ENCODE measurements around the gene PRKCE. TPM values are rescaled to one million over a fixed set of nuclear protein-coding genes. Genes with fewer than 3 reads are reported as not detected.

The PRKCE gene
- total RNA-seq, 1 experiment from 2014 or later = 1.3 TPM

- Mint-ChIP-seq H3K27ac (no peak overlapping the region), H3K4me3 (no peak overlapping the region), H3K27me3 (ENCODE audit: low read depth) (peaks cover 4% of the 10 kb centered on the region; the same call in 1 of the 2 replicates), H3K9me3 (no peaks in the 10 kb centered on the region), H3K36me3 (ENCODE audit: insufficient read depth in 1 of 3, low read depth in 3 of 3) (no peaks in the 10 kb centered on the region), H3K4me1 (peaks cover 4 to 5% of the 10 kb centered on the region in 2 experiments)
- Histone ChIP-seq H2BK120ac (ENCODE audit: low read depth, low read length, poor library complexity, severe bottlenecking) (no peak overlapping the region), H3K18ac (ENCODE audit: insufficient read length, low read depth, low read length) (no peak overlapping the region), H3K14ac (ENCODE audit: insufficient read depth, low read length) (no peak overlapping the region), H4K8ac (replicated peaks; ENCODE audit: insufficient read length, low read depth, low read length) (no peak overlapping the region), H2AFZ (ENCODE audit: low read length) (no peak overlapping the region), H4K5ac (ENCODE audit: insufficient read length, low read depth, low read length) (no peak overlapping the region), H3K4ac (ENCODE audit: low read depth, low read length) (no peak overlapping the region), H3K9me3 (ENCODE audit: control insufficient read depth, low read depth, low read length) (no peaks in the 10 kb centered on the region), H3K27ac (ENCODE audit: insufficient read length, low read depth, low read length) (no peak overlapping the region), H3K27me3 (ENCODE audit: insufficient read depth, low read length) (no peaks in the 10 kb centered on the region), H4K91ac (ENCODE audit: insufficient read length, low read depth, low read length) (no peak overlapping the region), H2AK5ac (ENCODE audit: insufficient read length, low read length) (no peak overlapping the region), H3K79me1 (ENCODE audit: insufficient read depth, low read depth, low read length, poor library complexity, severe bottlenecking) (no peaks in the 10 kb centered on the region), H3K56ac (ENCODE audit: insufficient read length, low read depth, low read length) (no peak overlapping the region), H3K9ac (ENCODE audit: extremely low read depth, insufficient read length, low read length) (no peak overlapping the region), H3K4me1 (ENCODE audit: insufficient read depth, low read length) (no peaks in the 10 kb centered on the region), H3K23me2 (ENCODE audit: insufficient read length, low read depth, low read length, poor library complexity, severe bottlenecking) (no peaks in the 10 kb centered on the region), H3K4me2 (ENCODE audit: insufficient read depth, insufficient read length, low read length) (no peak overlapping the region), H2BK5ac (ENCODE audit: insufficient read length, low read length) (no peak overlapping the region), H2BK20ac (ENCODE audit: low read depth, low read length, poor library complexity, severe bottlenecking) (no peak overlapping the region), H2BK12ac (ENCODE audit: insufficient read length, low read depth, low read length) (no peak overlapping the region), H3K79me2 (ENCODE audit: insufficient read depth, low read length) (no peaks in the 10 kb centered on the region), H2BK15ac (ENCODE audit: low read depth, low read length) (no peak overlapping the region), H3T11ph (ENCODE audit: low read length) (no peak overlapping the region), H3K23ac (ENCODE audit: insufficient read length, low read depth, low read length) (no peak overlapping the region), H4K20me1 (ENCODE audit: control insufficient read depth, insufficient read depth, insufficient read length) (no peaks in the 10 kb centered on the region)
- TF ChIP-seq, protein P1, sequence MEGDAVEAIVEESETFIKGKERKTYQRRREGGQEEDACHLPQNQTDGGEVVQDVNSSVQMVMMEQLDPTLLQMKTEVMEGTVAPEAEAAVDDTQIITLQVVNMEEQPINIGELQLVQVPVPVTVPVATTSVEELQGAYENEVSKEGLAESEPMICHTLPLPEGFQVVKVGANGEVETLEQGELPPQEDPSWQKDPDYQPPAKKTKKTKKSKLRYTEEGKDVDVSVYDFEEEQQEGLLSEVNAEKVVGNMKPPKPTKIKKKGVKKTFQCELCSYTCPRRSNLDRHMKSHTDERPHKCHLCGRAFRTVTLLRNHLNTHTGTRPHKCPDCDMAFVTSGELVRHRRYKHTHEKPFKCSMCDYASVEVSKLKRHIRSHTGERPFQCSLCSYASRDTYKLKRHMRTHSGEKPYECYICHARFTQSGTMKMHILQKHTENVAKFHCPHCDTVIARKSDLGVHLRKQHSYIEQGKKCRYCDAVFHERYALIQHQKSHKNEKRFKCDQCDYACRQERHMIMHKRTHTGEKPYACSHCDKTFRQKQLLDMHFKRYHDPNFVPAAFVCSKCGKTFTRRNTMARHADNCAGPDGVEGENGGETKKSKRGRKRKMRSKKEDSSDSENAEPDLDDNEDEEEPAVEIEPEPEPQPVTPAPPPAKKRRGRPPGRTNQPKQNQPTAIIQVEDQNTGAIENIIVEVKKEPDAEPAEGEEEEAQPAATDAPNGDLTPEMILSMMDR (conservative IDR thresholded peaks at IDR 0.05) = no peak
- WGBS (ENCODE audit: extremely low coverage, insufficient read length, low lambda C conversion rate) = no CpG with 5 or more reads among the region's 3 CpGs
- DNase-seq = no peak
Measured at GRCh38 chr2:46163098-46163430, 511.6 kb downstream of the PRKCE start.
